ENCODE data around the gene CELSR1. TPM values are rescaled to one million over a fixed set of nuclear protein-coding genes. Genes with fewer than 3 reads are reported as not detected.
A peak's percentile ranks its signal among the peaks of the same experiment; 100 is the strongest.

The CELSR1 gene
- total RNA-seq, 1 donor from 2014 or later: 5.1 TPM

DNA sequence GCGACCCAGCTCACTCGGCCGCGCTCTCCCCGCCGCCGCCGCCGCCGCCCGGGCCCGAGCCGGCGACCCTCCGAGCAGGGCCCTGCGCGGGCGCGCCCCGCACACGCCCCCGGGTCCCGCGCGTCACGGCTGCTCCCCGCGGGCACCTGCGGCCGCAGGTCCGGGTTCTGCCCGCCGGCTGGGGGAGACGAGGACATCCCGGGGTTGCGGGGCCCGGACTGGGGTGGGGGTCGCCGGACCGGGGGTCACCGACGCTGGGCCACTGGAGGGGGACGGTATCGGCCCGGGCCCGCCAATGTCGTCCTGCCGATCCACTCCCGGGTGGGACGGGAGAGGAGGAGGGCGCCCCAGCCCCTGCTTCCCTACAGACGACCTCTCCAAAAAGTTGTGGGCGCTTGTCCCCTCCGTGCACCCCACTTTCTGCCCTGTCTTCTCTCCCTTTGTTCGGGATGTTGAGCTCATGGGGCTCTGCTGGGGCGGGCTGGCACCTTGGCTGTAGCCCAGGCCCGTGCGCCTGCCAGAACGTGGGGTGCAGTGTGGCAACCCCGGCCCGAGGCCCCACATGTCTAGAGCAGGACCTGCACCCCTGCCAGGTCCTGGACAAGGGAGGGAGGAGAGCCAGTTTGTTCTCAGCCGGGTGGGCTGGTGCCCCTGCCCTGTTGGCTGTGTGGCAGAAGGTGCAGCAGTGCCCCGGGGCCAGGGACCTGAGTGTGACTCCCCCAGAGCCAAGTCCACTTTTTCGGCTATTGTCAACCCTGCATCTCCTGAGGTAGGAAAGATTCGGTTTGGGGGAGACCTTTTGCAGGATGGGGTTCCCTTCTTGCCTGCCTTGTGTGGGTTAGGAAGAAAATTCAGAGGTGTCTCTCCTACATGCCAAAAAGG lies 40.2 kb upstream of the CELSR1 start:
- no peak for TF ChIP-seq CTCF (conservative IDR thresholded peaks at IDR 0.05)
- DNase-seq (ENCODE audit: low read depth, low spot score): no peak
- Mint-ChIP-seq H3K4me3 (peak overlapping the region; percentile 88), H3K36me3 (ENCODE audit: low read depth) (no peaks in the 10 kb centered on the region), H3K4me1 (peaks cover 23% of the 10 kb centered on the region), H3K27ac (ENCODE audit: unreplicated experiment) (no peak overlapping the region), H3K9me3 (no peaks in the 10 kb centered on the region), H3K27me3 (ENCODE audit: low read depth) (peaks cover 19% of the 10 kb centered on the region)

DNA sequence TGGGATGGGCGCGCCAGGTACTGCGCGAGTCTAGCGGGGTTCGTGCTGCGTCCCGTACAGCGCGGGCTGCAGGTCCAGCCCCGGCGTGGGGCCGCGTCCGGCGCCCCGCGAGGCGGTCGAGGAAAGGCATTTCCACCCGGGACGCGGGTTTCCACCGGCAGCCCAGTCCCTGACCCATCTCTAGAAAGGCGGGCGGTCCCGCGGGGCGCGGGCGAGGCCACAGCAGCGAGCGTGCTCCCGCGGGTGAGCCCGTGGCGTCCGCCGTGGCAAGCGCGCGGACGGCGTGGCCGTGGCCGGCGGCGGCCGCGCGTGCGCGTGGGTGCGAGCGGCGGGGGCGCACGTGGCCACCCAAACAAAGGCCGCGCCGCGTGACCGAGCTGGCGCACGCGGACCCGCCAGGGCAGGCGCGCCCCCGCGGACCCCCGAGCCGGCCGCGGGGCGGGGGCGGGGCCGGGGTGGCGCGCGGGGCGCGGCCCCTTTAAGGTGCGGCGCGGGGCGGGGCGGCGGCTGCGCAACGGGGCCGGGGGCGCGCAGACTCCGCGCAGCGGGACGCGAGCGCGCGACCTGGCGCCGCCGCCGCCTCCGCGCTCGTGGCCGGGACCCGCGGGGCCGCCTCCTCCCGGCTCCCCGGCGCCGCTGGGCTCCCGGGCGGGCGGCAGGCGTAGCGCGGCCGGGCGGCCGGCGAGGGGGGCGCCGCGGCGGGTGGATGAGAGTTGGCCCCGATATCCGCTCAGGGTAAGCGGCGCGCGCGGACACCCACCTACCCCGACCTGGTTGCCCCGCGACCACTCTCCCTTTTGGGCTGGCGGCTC lies 39.3 kb upstream of the CELSR1 start:
- DNase-seq (ENCODE audit: low read depth, low spot score): no peak
- Mint-ChIP-seq H3K9me3 (no peaks in the 10 kb centered on the region), H3K36me3 (ENCODE audit: low read depth) (no peaks in the 10 kb centered on the region), H3K27me3 (ENCODE audit: low read depth) (peaks cover 19% of the 10 kb centered on the region), H3K4me3 (peak overlapping the region; percentile 79), H3K27ac (ENCODE audit: unreplicated experiment) (no peak overlapping the region), H3K4me1 (peaks cover 23% of the 10 kb centered on the region)
- TF ChIP-seq CTCF (conservative IDR thresholded peaks at IDR 0.05): no peak

DNA sequence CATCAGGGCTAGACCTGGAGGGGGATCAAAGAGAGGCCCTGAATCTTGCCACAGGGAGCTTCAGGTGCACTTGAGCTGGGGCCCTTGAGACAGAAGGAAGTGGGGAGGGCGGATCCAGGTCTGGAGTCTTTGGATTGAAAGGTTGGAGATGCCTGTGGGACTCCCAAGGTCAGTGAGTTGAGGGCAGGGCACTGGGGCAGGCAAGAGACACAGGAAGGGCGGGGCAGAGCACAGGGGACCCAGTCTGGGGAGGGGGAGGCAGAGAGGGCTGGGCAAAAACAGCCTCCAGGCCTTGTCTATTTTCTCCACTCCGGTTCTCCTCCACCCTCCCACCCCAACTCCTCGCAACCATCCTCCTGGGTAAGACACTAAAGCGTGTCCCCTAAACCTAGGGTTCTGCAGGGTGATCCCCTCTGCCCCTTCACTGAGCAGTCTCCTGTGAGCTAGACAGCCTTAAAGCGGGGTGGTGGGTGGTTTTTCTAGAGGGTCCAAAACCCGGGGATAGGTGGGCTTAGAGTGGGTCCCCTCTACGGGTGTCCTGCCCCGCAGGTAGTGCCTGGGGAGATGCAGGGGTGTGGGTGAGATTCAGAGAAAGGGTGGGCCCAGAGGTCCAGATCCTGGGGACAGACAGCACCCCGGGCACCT lies 38.6 kb upstream of the CELSR1 start:
- H3K36me3 Mint-ChIP-seq (ENCODE audit: low read depth): no peaks in the 10 kb centered on the region

DNA sequence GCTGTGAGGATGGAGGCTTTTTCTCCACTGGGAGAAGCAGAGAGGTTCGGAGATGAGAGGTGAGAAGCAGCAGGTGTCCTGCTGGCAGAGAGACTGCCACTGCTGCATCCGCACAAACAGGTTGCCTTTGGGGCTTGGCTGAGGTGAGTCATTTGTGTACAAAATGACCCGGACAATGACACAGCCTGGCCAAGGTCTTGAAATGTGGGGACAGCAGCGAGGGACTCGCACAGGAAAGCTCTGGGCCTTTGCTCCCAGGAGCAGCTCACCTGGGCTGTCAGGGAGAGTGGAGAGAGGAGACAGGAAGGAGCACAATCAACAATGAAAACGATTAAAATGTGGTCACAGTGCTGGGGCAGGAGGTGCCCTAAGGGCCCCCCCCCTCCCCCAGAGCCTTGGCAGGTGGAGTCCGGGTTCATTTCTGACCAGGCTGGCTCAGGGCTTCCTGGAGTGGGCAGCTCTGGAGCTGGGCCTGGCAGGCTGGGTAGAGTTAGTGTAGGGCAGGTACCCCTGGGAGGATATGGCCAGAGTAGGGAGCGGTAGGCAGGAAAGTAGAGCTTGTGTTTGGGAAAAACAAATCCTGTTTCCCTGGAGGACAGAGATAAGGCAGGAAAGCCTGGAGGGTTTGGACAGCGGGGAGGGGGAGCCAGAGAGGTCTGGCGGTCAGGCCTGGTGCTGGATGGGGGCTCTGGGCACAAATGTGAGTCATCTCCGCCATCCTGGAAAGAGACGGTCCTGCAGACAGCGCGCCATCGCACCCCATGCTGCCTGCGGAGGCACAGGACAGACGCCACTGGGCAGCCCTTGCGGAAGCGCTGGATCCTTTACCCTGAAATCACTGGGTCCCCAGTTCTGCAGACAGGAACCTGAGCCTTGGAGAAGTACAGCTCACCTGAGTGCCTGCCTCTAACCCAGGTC lies 37.8 kb upstream of the CELSR1 start:
- peaks cover 23% of the 10 kb centered on the region for H3K4me1 Mint-ChIP-seq
- peak overlapping the region; percentile 79 for H3K4me3 Mint-ChIP-seq
- TF ChIP-seq CTCF (conservative IDR thresholded peaks at IDR 0.05): no peak
- no peak overlapping the region for H3K27ac Mint-ChIP-seq (ENCODE audit: unreplicated experiment)
- peaks cover 19% of the 10 kb centered on the region for H3K27me3 Mint-ChIP-seq (ENCODE audit: low read depth)
- no peak for DNase-seq (ENCODE audit: low read depth, low spot score)
- no peaks in the 10 kb centered on the region for H3K9me3 Mint-ChIP-seq
- H3K36me3 Mint-ChIP-seq (ENCODE audit: low read depth): no peaks in the 10 kb centered on the region

More for the DNA sequence above, 38.6 kb upstream of the CELSR1 start:
- no peak for TF ChIP-seq CTCF (conservative IDR thresholded peaks at IDR 0.05)
- peaks cover 19% of the 10 kb centered on the region for H3K27me3 Mint-ChIP-seq (ENCODE audit: low read depth)
- no peak for DNase-seq (ENCODE audit: low read depth, low spot score)
- H3K9me3 Mint-ChIP-seq: no peaks in the 10 kb centered on the region
- H3K27ac Mint-ChIP-seq (ENCODE audit: unreplicated experiment): peak overlapping the region; percentile 35
- peak overlapping the region; percentile 79 for H3K4me3 Mint-ChIP-seq
- peaks cover 23% of the 10 kb centered on the region for H3K4me1 Mint-ChIP-seq

Data from neural crest cell (in vitro differentiated cells).